AG04450 (cell line): ENCODE measurements around the gene LRRC10B. TPM values are rescaled to one million over a fixed set of nuclear protein-coding genes. Genes with fewer than 3 reads are reported as not detected.

Experiments used
- CTCF ChIA-PET: fragments of 300-600, 350-600 bp; formaldehyde crosslinking; extraction: SDS; loops from one replicate; lab custom pipeline; 2022; ENCODE audit warnings: antibody characterized with exemption, inconsistent platforms; lab: Charles Lee
- POLR2A ChIA-PET: fragments of 350-600 bp; formaldehyde crosslinking; extraction: SDS; loops from one replicate; lab custom pipeline; 2021; ENCODE audit warnings: antibody characterized with exemption, inconsistent platforms; lab: Yijun Ruan, JAX
- DNase-seq: peaks from one replicate; pipeline ENCODE4 v3.0.0-alpha.2; 2011; ENCODE audit warnings: low read depth, low spot score
- H3K27ac ChIP-seq: one replicate; pipeline ENCODE4 v1.5.1; 2012; ENCODE audit warnings: low read depth, low read length, control low read depth
- H3K27me3 ChIP-seq: one replicate; pipeline ENCODE4 v1.6.0; 2012; ENCODE audit warnings: low read length; ENCODE audit not compliant: control insufficient read depth, insufficient read depth
- H3K4me3 ChIP-seq: 2 replicates; pipeline ENCODE4 v1.5.1; 2011; ENCODE audit warnings: mild to moderate bottlenecking, low read depth, low read length, control low read depth
- H3K9me3 ChIP-seq: 2 replicates; pipeline ENCODE4 v1.5.1; 2012; ENCODE audit warnings: low read length; ENCODE audit not compliant: control insufficient read depth, insufficient read depth
- polyA plus RNA-seq: library from polyadenylated mRNA; depleted of rRNA; stranded (reverse); fragments of >200 nt; gene quantifications from 2 replicates; pipeline ENCODE4 v1.2.3, GENCODE V29; 2011
- TF ChIP-seq, protein P1 (sequence below): IDR thresholded peaks from 2 replicates; pipeline ENCODE4 v1.5.1; 2011; ENCODE audit warnings: low read depth, low read length, control low read depth, inconsistent platforms

The LRRC10B gene
- polyA plus RNA-seq, 1 experiment, result not detected

DNA sequence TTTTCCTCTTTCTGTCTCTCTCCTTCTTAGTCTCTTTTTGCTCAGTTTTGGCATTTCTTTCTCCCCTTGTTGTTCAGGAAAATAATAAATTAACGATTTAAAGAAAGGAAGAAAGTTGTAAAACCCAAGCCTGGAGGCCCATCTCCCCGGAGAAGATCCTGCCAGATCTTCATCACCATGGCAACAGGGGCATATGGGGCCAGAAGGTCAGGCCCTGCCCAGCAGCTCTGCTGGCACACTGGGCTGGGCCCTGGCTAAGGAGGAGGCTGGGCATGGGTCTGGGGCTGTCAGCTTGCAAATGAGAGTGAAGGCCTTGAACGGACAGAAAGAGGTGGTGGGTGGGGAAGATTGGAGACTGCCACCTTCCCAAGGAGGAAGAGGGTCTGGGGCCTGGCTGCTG lies 2.8 kb downstream of the LRRC10B start:
- Histone ChIP-seq H3K27me3 (peaks cover 44% of the 10 kb centered on the region), H3K4me3 (no peak overlapping the region), H3K27ac (no peak overlapping the region), H3K9me3 (peaks cover 3% of the 10 kb centered on the region; the same call in 1 of the 2 replicates)
- TF ChIP-seq, protein P1, sequence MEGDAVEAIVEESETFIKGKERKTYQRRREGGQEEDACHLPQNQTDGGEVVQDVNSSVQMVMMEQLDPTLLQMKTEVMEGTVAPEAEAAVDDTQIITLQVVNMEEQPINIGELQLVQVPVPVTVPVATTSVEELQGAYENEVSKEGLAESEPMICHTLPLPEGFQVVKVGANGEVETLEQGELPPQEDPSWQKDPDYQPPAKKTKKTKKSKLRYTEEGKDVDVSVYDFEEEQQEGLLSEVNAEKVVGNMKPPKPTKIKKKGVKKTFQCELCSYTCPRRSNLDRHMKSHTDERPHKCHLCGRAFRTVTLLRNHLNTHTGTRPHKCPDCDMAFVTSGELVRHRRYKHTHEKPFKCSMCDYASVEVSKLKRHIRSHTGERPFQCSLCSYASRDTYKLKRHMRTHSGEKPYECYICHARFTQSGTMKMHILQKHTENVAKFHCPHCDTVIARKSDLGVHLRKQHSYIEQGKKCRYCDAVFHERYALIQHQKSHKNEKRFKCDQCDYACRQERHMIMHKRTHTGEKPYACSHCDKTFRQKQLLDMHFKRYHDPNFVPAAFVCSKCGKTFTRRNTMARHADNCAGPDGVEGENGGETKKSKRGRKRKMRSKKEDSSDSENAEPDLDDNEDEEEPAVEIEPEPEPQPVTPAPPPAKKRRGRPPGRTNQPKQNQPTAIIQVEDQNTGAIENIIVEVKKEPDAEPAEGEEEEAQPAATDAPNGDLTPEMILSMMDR, result no peak
- CTCF ChIA-PET, result interaction anchor here (0.9 to 1.5 kb wide), 3 partner anchors 33 to 76 kb away, joined by 4 to 6 read pairs (median 4); no protein-coding TSS in a partner anchor
- POLR2A ChIA-PET, result no interaction called here
- DNase-seq, result no peak

DNA sequence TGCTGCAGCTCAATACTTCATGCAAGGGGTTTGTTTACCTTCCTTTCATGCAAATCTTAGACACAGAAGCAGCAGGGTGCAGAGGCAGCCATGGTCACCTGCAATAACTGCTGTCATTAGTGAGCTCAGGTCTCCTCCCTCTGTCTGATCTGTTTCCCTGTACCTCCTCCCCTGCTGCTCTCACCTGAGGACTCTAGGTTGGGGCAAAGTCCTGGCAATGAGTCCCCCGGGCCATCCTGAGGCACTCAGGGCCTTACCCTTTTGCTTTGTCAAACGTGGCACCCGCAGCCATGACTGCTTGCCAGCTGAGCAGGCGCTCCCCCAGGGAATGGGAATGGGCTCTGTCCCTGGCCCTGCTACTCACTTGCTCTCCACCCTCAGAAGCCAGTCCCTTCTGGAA lies 3.9 kb downstream of the LRRC10B start:
- no peak overlapping the region for H3K4me3 ChIP-seq
- H3K27me3 ChIP-seq, result peaks cover 35% of the 10 kb centered on the region
- H3K27ac ChIP-seq, result no peak overlapping the region
- peaks cover 3% of the 10 kb centered on the region; the same call in 1 of the 2 replicates for H3K9me3 ChIP-seq
- DNase-seq, result no peak
- ChIA-PET CTCF (interaction anchor here (0.8 to 1.5 kb wide), 4 partner anchors 34 to 127 kb away, joined by 4 to 6 read pairs (median 4); no protein-coding TSS in a partner anchor), POLR2A (no interaction called here)
- TF ChIP-seq, protein P1, result no peak

DNA sequence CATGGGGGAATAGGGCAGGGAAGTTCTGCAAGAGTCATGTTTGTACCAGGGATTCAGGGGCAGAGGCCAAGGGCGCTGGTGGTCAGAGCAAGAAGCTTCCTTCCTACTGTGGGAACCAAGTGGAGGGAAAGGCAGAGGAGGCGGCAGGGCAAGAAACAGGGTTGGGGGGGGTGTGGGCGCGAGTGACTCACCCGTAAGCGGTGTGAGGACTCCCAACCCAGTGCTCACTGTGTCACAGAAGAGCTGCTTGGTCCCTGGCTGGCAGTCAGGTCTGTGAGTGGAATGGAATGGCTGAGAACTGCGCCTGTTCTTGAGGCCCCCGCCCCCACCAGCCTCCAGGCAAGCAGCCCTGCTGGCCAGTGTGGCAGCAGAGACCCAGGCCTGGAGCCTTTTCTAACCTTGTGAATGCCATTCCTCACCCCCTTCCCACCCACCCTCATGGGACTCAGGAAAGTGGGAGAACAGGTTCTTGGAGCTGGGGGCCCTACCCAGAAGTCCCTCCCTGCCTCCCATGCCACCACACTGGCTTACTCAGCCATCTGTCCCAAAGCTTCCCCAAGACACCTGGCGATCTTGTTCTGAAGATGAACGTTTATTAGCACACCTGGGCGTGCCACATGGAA lies 4.7 kb downstream of the LRRC10B start:
- POLR2A ChIA-PET, result no interaction called here

DNA sequence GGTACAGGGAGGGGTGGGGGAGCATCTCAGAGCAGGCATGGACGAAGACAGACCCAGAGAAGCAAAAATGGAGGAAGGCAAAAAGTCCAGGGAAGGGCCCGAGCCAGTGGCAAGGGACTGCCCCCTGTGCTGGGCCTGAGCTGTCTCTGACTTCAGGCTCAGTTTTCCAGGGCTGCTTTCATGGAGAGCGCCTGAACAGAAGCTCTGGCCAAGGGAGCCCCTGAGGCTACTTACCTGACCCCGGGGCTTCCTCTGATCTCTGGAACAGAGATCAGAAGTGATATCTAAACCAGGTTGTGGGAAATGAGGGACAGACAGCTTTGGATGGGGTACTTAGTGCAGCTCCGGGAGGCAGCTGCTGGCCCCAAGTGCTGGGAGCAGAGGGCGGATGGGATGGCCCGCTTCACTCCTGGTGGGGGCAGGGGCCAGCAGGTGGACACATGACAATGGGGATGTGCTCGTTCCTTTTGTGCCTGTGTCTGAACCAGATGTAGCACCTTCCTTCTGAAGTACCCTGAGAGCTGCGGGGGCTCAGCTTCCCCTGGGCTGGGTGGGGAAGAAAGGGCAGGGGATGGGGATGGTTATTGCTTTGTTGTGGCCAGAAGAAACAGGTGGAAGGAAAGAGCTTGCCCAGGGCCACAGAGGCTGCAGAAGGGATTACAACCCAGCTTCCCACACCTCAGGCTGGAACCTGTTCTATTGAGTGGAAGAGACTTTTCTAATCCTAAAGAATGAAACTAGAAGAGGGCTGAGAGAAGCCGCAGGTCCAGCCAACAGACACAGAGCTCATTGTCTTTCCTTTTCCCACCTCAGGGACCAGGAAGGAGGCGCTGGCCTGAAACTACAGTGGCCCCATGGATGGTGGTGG lies 5.7 kb downstream of the LRRC10B start:
- Histone ChIP-seq H3K27ac (no peak overlapping the region), H3K9me3 (peaks cover 3% of the 10 kb centered on the region; the same call in 1 of the 2 replicates), H3K27me3 (peaks cover 25% of the 10 kb centered on the region), H3K4me3 (no peak overlapping the region)
- ChIA-PET POLR2A (no interaction called here), CTCF (interaction anchor here (1.0 to 1.7 kb wide), 4 partner anchors 36 to 115 kb away, joined by 3 to 10 read pairs (median 5); no protein-coding TSS in a partner anchor)
- TF ChIP-seq, protein P1, result no peak
- no peak for DNase-seq

More for the DNA sequence above, 4.7 kb downstream of the LRRC10B start:
- Histone ChIP-seq H3K4me3 (no peak overlapping the region), H3K27ac (no peak overlapping the region), H3K27me3 (peaks cover 26% of the 10 kb centered on the region), H3K9me3 (peaks cover 3% of the 10 kb centered on the region; the same call in 1 of the 2 replicates)
- CTCF ChIA-PET, result interaction anchor here (0.8 to 1.7 kb wide), 3 partner anchors 35 to 126 kb away, joined by 4 to 10 read pairs (median 5); no protein-coding TSS in a partner anchor
- TF ChIP-seq, protein P1, result no peak
- DNase-seq, result no peak
